ENCODE results near the gene CCDC57.

- TF ChIP-seq CTCF (IDR thresholded peaks at IDR 0.05; ENCODE audit: poor library complexity) (no peak), EZH2 (IDR thresholded peaks at IDR 0.05; ENCODE audit: borderline replicate concordance) (no peak)
Measured at GRCh38 chr17:82241926-82242697, 29.5 kb upstream of the CCDC57 start.

Data from hepatocyte (in vitro differentiated cells).